Mucosa of descending colon (tissue), 3 donors: ENCODE data around the gene ANO2. TPM values are rescaled to one million over a fixed set of nuclear protein-coding genes. Genes with fewer than 3 reads are reported as not detected.

Source experiments
- ATAC-seq: fragments of 200-7000 bp; cut with Tn5 transposase; one replicate; pipeline ENCODE4 v1.9.1; 2020; ENCODE audit warnings: mild to moderate bottlenecking, moderate library complexity
- DNase-seq, 3 donors: peaks; one replicate each; pipeline ENCODE4 v3.0.0-alpha.2; 2020
- H3K36me3 ChIP-seq: fragments of 200-600 bp; one replicate; pipeline ENCODE4 v1.8.0; 2021; ENCODE audit warnings: low read depth, mild to moderate bottlenecking
- H3K4me1 ChIP-seq: fragments of 200-600 bp; one replicate; pipeline ENCODE4 v1.8.0; 2021; ENCODE audit warnings: low read depth, mild to moderate bottlenecking
- H3K4me3 ChIP-seq: fragments of 200-600 bp; one replicate; pipeline ENCODE4 v1.8.0; 2021; ENCODE audit warnings: mild to moderate bottlenecking
- H3K9me3 ChIP-seq: fragments of 200-600 bp; one replicate; pipeline ENCODE4 v1.8.0; 2021; ENCODE audit warnings: mild to moderate bottlenecking
- CTCF ChIP-seq: fragments of 200-600 bp; IDR thresholded peaks from one replicate; pipeline ENCODE4 v1.8.0; 2022; ENCODE audit warnings: antibody characterized with exemption, mild to moderate bottlenecking
- intact Hi-C, 2 donors: fragments of 100-400 bp; cut with DNase I in 1 of 2; cut with micrococcal nuclease in 1 of 2; formaldehyde crosslinking; loops; one replicate each; pipeline versions ENCODE4 v1.11.0 to v1.11.1; 2022; cut with DNase I, micrococcal nuclease
- total RNA-seq, 3 donors: library from RNA; stranded (reverse); fragmentation: NEBNext Ultra II Directional in 2 of 3; extraction: Animal tissue kit (Norgen Biotek cat#: 25700) in 2 of 3; gene quantifications; one replicate each; pipeline versions ENCODE4 v1.2.1 to v1.2.4, GENCODE V29; 2021 to 2023
- donor health status: DM: no; HTN: no; CAD: no; lungs with moderate emphysema.
- donor health status: DM: no; HTN: no; CAD: no.
- donor health status: DM: no; HTN: yes; CAD: no.

ANO2 gene
- total RNA-seq, 3 donors from 2014 or later: 0.58 to 5.1 (median 3.1) TPM

DNA sequence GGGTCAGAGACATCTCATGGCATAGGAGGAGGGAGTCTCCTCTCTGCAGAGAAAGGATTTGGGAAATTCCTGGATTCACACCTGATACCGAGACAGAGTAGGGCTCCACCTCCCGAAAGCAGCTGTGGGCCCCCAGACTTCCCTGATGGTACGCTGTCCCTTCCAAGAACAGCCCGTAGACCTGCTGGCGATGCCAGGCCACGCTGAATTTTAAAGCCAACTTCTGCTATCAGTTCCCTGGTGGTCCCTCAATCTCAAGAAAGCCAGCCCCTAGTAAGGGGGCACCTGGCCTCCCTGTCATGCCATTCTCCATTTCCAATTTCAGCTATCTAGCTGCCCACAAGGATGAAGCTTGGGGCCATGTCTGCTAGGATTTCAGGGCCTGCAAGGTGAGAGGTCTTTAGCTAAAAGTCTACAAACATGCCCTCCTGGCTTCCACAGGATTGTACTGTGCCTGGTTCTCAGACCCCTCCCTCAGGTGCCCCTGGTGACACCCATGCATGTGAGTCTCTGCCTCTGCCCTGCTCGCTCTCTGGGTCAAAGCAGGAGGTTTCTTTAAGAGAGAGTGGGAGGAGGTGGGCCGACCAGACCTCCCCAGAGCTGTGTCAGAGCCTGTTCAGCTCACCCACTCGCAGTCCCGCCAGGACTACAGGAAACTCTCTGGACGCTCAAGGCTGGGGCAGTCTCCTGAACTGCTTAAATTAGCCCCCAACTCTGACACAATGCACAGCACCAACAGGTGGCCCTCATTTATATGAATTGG lies 30.5 kb downstream of the ANO2 start:
- intact Hi-C loops: no loop called here
- no peaks in the 10 kb centered on the region for H3K4me1 ChIP-seq

GRCh38 chr12:5913387-5913786 lies 31.7 kb downstream of the ANO2 start:
- ATAC-seq: no peak
- DNase-seq: no peak
- Histone ChIP-seq H3K36me3 (no peaks in the 10 kb centered on the region), H3K4me3 (no peak overlapping the region), H3K9me3 (no peaks in the 10 kb centered on the region), H3K4me1 (no peaks in the 10 kb centered on the region)
- no peak for TF ChIP-seq CTCF
- intact Hi-C loops: no loop called here

More for the DNA sequence above, 30.5 kb downstream of the ANO2 start:
- Histone ChIP-seq H3K4me3 (no peak overlapping the region), H3K9me3 (no peaks in the 10 kb centered on the region), H3K36me3 (no peaks in the 10 kb centered on the region)
- DNase-seq (no peak), ATAC-seq (no peak)
- no peak for TF ChIP-seq CTCF

GRCh38 chr12:5912437-5913334 lies 32.4 kb downstream of the ANO2 start:
- H3K4me3 ChIP-seq: no peak overlapping the region
- H3K4me1 ChIP-seq: no peaks in the 10 kb centered on the region
- ATAC-seq (no peak), DNase-seq (no peak)
- no peaks in the 10 kb centered on the region for H3K9me3 ChIP-seq
- TF ChIP-seq CTCF: no peak
- intact Hi-C loops: no loop called here
- H3K36me3 ChIP-seq: no peaks in the 10 kb centered on the region

GRCh38 chr12:5912011-5912410 lies 33.0 kb downstream of the ANO2 start:
- ATAC-seq: no peak
- no peaks in the 10 kb centered on the region for H3K9me3 ChIP-seq
- no peaks in the 10 kb centered on the region for H3K36me3 ChIP-seq
- DNase-seq: no peak
- H3K4me3 ChIP-seq: no peak overlapping the region
- intact Hi-C loops: no loop called here
- TF ChIP-seq CTCF: no peak
- H3K4me1 ChIP-seq: no peaks in the 10 kb centered on the region

GRCh38 chr12:5910790-5911548 lies 34.1 kb downstream of the ANO2 start:
- no peak for TF ChIP-seq CTCF
- Histone ChIP-seq H3K4me1 (no peaks in the 10 kb centered on the region), H3K4me3 (no peak overlapping the region), H3K9me3 (no peaks in the 10 kb centered on the region), H3K36me3 (no peaks in the 10 kb centered on the region)
- intact Hi-C loops: no loop called here
- DNase-seq (no peak), ATAC-seq (no peak)
